Epithelial cell of esophagus (primary cell): ENCODE data around the gene CRADD.

ENCODE experiments used
- DNase-seq: peaks from one replicate; pipeline ENCODE4 v3.0.0; 2010; ENCODE audit warnings: low read depth
- H3K4me3 ChIP-seq: 2 replicates; pipeline ENCODE4 v1.5.1; 2011; ENCODE audit warnings: mild to moderate bottlenecking, low read length, control low read depth
- CTCF ChIP-seq: IDR thresholded peaks from 2 replicates; pipeline ENCODE4 v1.5.1; 2011; ENCODE audit warnings: low read depth, mild to moderate bottlenecking, low read length, control low read depth, inconsistent platforms; ENCODE audit not compliant: insufficient read depth; ENCODE audit errors: missing control alignments

CRADD gene

GRCh38 chr12:93722179-93722578 is 45.0 kb downstream of the CRADD start:
- DNase-seq: no peak
- TF ChIP-seq CTCF: no peak
- H3K4me3 ChIP-seq: no peak overlapping the region

GRCh38 chr12:93722835-93723567 is 45.8 kb downstream of the CRADD start:
- TF ChIP-seq CTCF: no peak
- DNase-seq: peak; percentile 89
- H3K4me3 ChIP-seq: no peak overlapping the region

GRCh38 chr12:93723568-93723930 is 46.4 kb downstream of the CRADD start:
- no peak for TF ChIP-seq CTCF

GRCh38 chr12:93725531-93725930 is 48.4 kb downstream of the CRADD start:
- H3K4me3 ChIP-seq: no peak overlapping the region
- TF ChIP-seq CTCF: no peak

More at GRCh38 chr12:93723568-93723930, 46.4 kb downstream of the CRADD start:
- no peak for DNase-seq
- no peak overlapping the region for H3K4me3 ChIP-seq

GRCh38 chr12:93727195-93727811 is 50.1 kb downstream of the CRADD start:
- no peak for DNase-seq
- H3K4me3 ChIP-seq: no peak overlapping the region
- no peak for TF ChIP-seq CTCF

More at GRCh38 chr12:93725531-93725930, 48.4 kb downstream of the CRADD start:
- no peak for DNase-seq

GRCh38 chr12:93727911-93728310 is 50.7 kb downstream of the CRADD start:
- TF ChIP-seq CTCF: no peak
- no peak for DNase-seq
- no peak overlapping the region for H3K4me3 ChIP-seq
